Panc1 (cell line): ENCODE measurements around the gene TFAM.

Experiments used
- POLR2AphosphoS5 ChIP-seq: IDR thresholded peaks from 2 replicates; pipeline ENCODE4 v1.6.1; 2012; ENCODE audit warnings: mild to moderate bottlenecking, low read depth, low read length, moderate library complexity
- SIN3A ChIP-seq: IDR thresholded peaks from 2 replicates; pipeline ENCODE4 v1.6.1; 2012; ENCODE audit warnings: low read depth, mild to moderate bottlenecking, low read length, moderate library complexity, borderline replicate concordance; ENCODE audit not compliant: insufficient read depth
- TF ChIP-seq, protein P1 (sequence below): fragments of 450-650 bp; IDR thresholded peaks from 2 replicates; pipeline ENCODE4 v1.5.1; 2017; ENCODE audit warnings: mild to moderate bottlenecking
- TF ChIP-seq, protein P2 (sequence below), 2 experiments: IDR thresholded peaks; 2 replicates each; pipeline ENCODE4 v1.6.1; 2011 to 2012; ENCODE audit warnings: low read depth in 2 of 2, control low read depth in 1 of 2, low read length in 1 of 2, mild to moderate bottlenecking in 1 of 2, moderate library complexity in 1 of 2; ENCODE audit not compliant: insufficient read depth in 1 of 2

DNA sequence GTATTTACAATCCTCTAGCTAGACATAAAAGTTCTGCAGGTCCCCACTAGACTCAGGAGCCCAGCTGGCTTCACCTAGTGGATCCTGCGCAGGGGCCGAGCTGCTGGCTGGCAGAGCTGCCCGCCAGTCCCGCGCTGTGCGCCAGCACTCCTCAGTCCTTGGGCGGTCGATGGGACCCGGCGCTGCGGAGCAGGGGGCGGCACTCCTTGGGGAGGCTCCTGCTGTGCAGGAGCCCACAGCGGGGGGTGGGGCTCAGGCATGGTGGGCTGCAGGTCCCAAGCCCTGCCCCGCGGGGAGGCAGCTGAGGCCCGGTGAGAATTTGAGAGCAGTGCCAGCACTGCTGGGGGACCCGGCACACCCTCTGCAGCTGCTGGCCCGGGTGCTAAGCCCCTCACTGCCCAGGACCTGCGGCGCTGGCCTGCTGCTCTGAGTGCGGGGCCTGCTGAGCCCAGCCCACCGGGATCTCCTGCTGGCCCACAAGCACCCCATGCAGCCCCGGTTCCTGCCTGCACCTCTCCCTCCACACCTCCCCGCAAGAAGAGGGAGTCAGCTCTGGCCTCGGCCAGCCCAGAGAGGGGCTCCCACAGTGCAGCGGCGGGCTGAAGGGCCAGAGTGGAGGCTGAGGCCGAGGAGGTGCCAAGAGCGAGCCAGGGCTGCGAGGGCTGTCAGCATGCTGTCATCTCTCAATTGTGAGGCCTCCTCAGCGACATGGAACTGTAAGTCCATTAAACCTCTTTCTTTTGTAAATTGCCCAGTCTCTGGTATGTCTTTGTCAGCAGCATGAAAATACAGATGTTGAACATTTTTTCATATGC, 63.1 kb downstream of the TFAM start:
- TF ChIP-seq, protein P1, sequence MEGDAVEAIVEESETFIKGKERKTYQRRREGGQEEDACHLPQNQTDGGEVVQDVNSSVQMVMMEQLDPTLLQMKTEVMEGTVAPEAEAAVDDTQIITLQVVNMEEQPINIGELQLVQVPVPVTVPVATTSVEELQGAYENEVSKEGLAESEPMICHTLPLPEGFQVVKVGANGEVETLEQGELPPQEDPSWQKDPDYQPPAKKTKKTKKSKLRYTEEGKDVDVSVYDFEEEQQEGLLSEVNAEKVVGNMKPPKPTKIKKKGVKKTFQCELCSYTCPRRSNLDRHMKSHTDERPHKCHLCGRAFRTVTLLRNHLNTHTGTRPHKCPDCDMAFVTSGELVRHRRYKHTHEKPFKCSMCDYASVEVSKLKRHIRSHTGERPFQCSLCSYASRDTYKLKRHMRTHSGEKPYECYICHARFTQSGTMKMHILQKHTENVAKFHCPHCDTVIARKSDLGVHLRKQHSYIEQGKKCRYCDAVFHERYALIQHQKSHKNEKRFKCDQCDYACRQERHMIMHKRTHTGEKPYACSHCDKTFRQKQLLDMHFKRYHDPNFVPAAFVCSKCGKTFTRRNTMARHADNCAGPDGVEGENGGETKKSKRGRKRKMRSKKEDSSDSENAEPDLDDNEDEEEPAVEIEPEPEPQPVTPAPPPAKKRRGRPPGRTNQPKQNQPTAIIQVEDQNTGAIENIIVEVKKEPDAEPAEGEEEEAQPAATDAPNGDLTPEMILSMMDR: no peak
- TF ChIP-seq, protein P2, sequence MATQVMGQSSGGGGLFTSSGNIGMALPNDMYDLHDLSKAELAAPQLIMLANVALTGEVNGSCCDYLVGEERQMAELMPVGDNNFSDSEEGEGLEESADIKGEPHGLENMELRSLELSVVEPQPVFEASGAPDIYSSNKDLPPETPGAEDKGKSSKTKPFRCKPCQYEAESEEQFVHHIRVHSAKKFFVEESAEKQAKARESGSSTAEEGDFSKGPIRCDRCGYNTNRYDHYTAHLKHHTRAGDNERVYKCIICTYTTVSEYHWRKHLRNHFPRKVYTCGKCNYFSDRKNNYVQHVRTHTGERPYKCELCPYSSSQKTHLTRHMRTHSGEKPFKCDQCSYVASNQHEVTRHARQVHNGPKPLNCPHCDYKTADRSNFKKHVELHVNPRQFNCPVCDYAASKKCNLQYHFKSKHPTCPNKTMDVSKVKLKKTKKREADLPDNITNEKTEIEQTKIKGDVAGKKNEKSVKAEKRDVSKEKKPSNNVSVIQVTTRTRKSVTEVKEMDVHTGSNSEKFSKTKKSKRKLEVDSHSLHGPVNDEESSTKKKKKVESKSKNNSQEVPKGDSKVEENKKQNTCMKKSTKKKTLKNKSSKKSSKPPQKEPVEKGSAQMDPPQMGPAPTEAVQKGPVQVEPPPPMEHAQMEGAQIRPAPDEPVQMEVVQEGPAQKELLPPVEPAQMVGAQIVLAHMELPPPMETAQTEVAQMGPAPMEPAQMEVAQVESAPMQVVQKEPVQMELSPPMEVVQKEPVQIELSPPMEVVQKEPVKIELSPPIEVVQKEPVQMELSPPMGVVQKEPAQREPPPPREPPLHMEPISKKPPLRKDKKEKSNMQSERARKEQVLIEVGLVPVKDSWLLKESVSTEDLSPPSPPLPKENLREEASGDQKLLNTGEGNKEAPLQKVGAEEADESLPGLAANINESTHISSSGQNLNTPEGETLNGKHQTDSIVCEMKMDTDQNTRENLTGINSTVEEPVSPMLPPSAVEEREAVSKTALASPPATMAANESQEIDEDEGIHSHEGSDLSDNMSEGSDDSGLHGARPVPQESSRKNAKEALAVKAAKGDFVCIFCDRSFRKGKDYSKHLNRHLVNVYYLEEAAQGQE (IDR thresholded peaks at IDR 0.05; ENCODE audit: insufficient read depth in 1 of 2, low read depth in 2 of 2, low read length in 1 of 2): no peak
- no peak for TF ChIP-seq SIN3A
- no peak for TF ChIP-seq POLR2AphosphoS5
